GM23248 (cell line): ENCODE data around the gene LDLRAD3. TPM values are rescaled to one million over a fixed set of nuclear protein-coding genes. Genes with fewer than 3 reads are reported as not detected.

Source experiments
- DNase-seq: peaks from one replicate; pipeline ENCODE4 v3.0.0-alpha.2; 2015
- H2AFZ ChIP-seq: fragments of 200-600 bp; sonication (generic); 2 replicates; pipeline ENCODE4 v1.6.1; 2016; ENCODE audit warnings: antibody characterized with exemption
- H3F3A ChIP-seq: fragments of 200-600 bp; sonication (generic); 2 replicates; pipeline ENCODE4 v1.6.1; 2016; ENCODE audit warnings: mild to moderate bottlenecking, antibody characterized with exemption, mixed run types; ENCODE audit not compliant: insufficient read depth
- H3K27ac ChIP-seq: fragments of 200-600 bp; sonication (generic); 2 replicates; pipeline ENCODE4 v1.5.1; 2016; ENCODE audit warnings: mild to moderate bottlenecking
- H3K27me3 ChIP-seq: fragments of 200-600 bp; sonication (generic); replicated peaks from 2 replicates; pipeline ENCODE4 v1.6.1; 2016; ENCODE audit warnings: mild to moderate bottlenecking; ENCODE audit not compliant: insufficient read depth
- H3K36me3 ChIP-seq: fragments of 200-600 bp; sonication (generic); 2 replicates; pipeline ENCODE4 v1.6.1; 2016; ENCODE audit warnings: low read depth, mild to moderate bottlenecking
- H3K4me1 ChIP-seq: fragments of 200-600 bp; sonication (generic); 2 replicates; pipeline ENCODE4 v1.6.1; 2016; ENCODE audit warnings: mild to moderate bottlenecking; ENCODE audit not compliant: insufficient read depth
- H3K4me2 ChIP-seq: fragments of 200-600 bp; sonication (generic); one replicate; pipeline ENCODE4 v1.6.1; 2016; ENCODE audit warnings: mild to moderate bottlenecking; ENCODE audit not compliant: unreplicated experiment
- H3K4me3 ChIP-seq: fragments of 200-600 bp; sonication (generic); 2 replicates; pipeline ENCODE4 v1.5.1; 2016; ENCODE audit warnings: mild to moderate bottlenecking
- H3K79me2 ChIP-seq: fragments of 200-600 bp; sonication (generic); 2 replicates; pipeline ENCODE4 v1.6.1; 2016; ENCODE audit warnings: mild to moderate bottlenecking; ENCODE audit not compliant: insufficient read depth
- H3K9ac ChIP-seq: fragments of 200-600 bp; sonication (generic); 2 replicates; pipeline ENCODE4 v1.6.1; 2016; ENCODE audit warnings: mild to moderate bottlenecking
- H3K9me2 ChIP-seq: fragments of 200-600 bp; sonication (generic); 2 replicates; pipeline ENCODE4 v1.6.1; 2016; ENCODE audit warnings: mixed run types, mild to moderate bottlenecking, moderate library complexity; ENCODE audit not compliant: insufficient read depth
- H3K9me3 ChIP-seq: fragments of 200-600 bp; sonication (generic); one replicate; pipeline ENCODE4 v1.6.1; 2017; ENCODE audit warnings: low read depth
- H4K20me1 ChIP-seq: fragments of 200-600 bp; sonication (generic); 2 replicates; pipeline ENCODE4 v1.6.0; 2016; ENCODE audit not compliant: insufficient read depth
- EZH2 ChIP-seq: fragments of 200-600 bp; sonication (generic); IDR thresholded peaks from 2 replicates; pipeline ENCODE4 v1.6.1; 2018; ENCODE audit warnings: antibody characterized with exemption, mild to moderate bottlenecking; ENCODE audit not compliant: insufficient read depth, poor library complexity, severe bottlenecking
- EZH2phosphoT487 ChIP-seq: fragments of 200-600 bp; sonication (generic); IDR thresholded peaks from 2 replicates; pipeline ENCODE4 v1.6.1; 2018; ENCODE audit warnings: antibody characterized with exemption, moderate library complexity, mild to moderate bottlenecking, low read depth; ENCODE audit not compliant: insufficient read depth
- WGBS, 2 experiments: methylation state at CpG; one replicate each; pipeline ENCODE4 v1.1.6; 2015 to 2017; ENCODE audit warnings: low lambda C conversion rate in 2 of 2, low coverage in 1 of 2; ENCODE audit errors: missing lambda C conversion rate in 2 of 2; 5-methylcytosine and 5-hydroxymethylcytosine counted together
- in situ Hi-C: fragments of 300-500 bp; cut with MboI; formaldehyde crosslinking; loops from 2 replicates; pipeline ENCODE4 v1.15.0; 2020
- polyA plus RNA-seq: library from polyadenylated mRNA; unstranded; fragments of >200 nt; fragmentation: Nextera tagmentation; extraction: Ambion mirVana; gene quantifications from 2 replicates; pipeline ENCODE4 v1.2.1, GENCODE V29; 2016
- total RNA-seq: library from RNA; depleted of rRNA; stranded (reverse); fragments of >200 nt; shearing (Covaris generic); gene quantifications from 2 replicates; pipeline ENCODE4 v1.2.3, GENCODE V29; 2014

The LDLRAD3 gene
- total and polyA plus RNA-seq, 2 experiments from 2014 or later = 6.2 to 6.6 TPM

DNA sequence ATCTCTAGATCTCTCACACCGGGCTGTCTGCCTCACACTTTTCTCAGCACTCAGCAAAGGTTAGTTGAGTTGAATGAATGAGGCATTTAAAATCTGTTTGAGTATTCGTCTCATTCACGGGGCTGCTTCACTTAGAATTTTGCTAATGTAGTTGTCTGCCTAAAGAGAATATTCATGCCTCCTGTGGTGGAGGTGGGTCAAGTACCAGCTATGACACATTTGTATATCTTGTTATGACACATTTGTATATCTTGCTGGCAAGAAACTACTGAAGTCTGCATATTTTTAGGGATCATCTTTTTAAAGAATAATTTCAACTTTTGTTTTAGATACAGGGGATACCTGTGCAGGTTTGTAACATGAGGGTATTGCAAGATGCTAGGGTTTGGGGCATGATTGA lies 43.1 kb downstream of the LDLRAD3 start:
- no peaks in the 10 kb centered on the region for H3K27me3 ChIP-seq
- 78 to 81% methylated on average over 3 of the region's 3 CpGs for WGBS, 2 experiments
- H3K9me2 ChIP-seq = no peaks in the 10 kb centered on the region
- no peaks in the 10 kb centered on the region for H3K36me3 ChIP-seq
- no peak overlapping the region for H2AFZ ChIP-seq
- DNase-seq = no peak
- no peaks in the 10 kb centered on the region for H3F3A ChIP-seq
- no peak overlapping the region for H3K4me3 ChIP-seq
- H3K27ac ChIP-seq = no peak overlapping the region
- TF ChIP-seq EZH2 (no peak), EZH2phosphoT487 (no peak)
- no peaks in the 10 kb centered on the region for H3K4me1 ChIP-seq
- no peak overlapping the region for H3K4me2 ChIP-seq
- H3K9ac ChIP-seq = no peak overlapping the region
- in situ Hi-C loops = no loop called here
- H3K9me3 ChIP-seq = no peaks in the 10 kb centered on the region
- H4K20me1 ChIP-seq = no peaks in the 10 kb centered on the region
- 0 out of 2 replicates have a peak, but pooled peaks cover 6% of the 10 kb centered on the region for H3K79me2 ChIP-seq

DNA sequence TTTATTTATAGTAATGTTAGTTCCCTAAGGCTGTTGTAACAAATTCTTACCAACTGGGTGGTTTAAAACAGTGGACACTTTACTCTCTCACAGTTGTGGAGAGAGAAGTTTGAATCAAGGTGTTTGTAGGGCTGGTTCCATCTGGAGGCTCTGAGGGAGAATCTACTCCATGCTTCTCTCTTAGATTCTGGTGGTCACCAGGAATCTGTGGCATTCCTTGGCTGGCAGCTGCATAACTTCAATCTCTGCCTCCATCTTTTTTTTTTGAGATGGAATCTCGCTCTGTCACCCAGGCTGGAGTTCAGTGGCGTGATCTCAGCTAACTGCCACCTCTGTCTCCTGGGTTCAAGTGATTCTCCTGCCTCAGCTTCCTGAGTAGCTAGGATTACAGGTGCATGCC lies 46.3 kb downstream of the LDLRAD3 start:
- 0 out of 2 replicates have a peak, but pooled peaks cover 6% of the 10 kb centered on the region for H3K79me2 ChIP-seq

DNA sequence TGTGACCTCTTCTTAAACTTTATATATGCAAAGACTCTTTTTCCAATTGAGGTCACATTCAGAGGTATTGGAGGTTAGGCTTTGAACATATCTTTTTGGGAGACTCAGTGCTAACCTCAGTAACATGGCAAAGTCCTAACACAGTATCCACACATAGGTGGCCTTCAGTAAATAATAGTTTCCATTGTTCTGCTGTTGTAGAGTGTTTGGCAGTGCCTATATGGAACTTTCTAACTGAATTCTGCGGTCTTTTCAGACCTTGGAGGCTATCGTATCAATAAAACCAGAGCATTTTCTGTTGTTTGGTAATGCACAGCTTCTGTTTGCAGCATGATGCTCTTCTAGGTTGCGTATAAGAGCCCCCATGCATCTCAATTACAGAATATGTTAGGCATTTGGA lies 47.0 kb downstream of the LDLRAD3 start:
- Histone ChIP-seq H3K27me3 (no peaks in the 10 kb centered on the region), H3K9ac (no peak overlapping the region), H4K20me1 (no peaks in the 10 kb centered on the region), H3F3A (no peaks in the 10 kb centered on the region), H2AFZ (no peak overlapping the region), H3K4me3 (no peak overlapping the region), H3K36me3 (no peaks in the 10 kb centered on the region), H3K9me3 (no peaks in the 10 kb centered on the region), H3K4me2 (no peak overlapping the region), H3K27ac (no peak overlapping the region), H3K4me1 (no peaks in the 10 kb centered on the region), H3K9me2 (no peaks in the 10 kb centered on the region), H3K79me2 (0 out of 2 replicates have a peak, but pooled peaks cover 6% of the 10 kb centered on the region)
- TF ChIP-seq EZH2phosphoT487 = no peak
- no peak for TF ChIP-seq EZH2
- in situ Hi-C loops = no loop called here
- WGBS, 2 experiments = 96% methylated on average over 3 of the region's 3 CpGs
- DNase-seq = no peak

More for the DNA sequence above, 46.3 kb downstream of the LDLRAD3 start:
- H3K9me3 ChIP-seq = no peaks in the 10 kb centered on the region
- no peaks in the 10 kb centered on the region for H3F3A ChIP-seq
- no peak overlapping the region for H3K27ac ChIP-seq
- TF ChIP-seq EZH2phosphoT487 (no peak), EZH2 (no peak)
- no peak overlapping the region for H3K4me3 ChIP-seq
- H3K4me2 ChIP-seq = no peak overlapping the region
- no peak overlapping the region for H2AFZ ChIP-seq
- H4K20me1 ChIP-seq = no peaks in the 10 kb centered on the region
- no peak for DNase-seq
- H3K27me3 ChIP-seq = no peaks in the 10 kb centered on the region
- H3K9me2 ChIP-seq = no peaks in the 10 kb centered on the region
- no peaks in the 10 kb centered on the region for H3K36me3 ChIP-seq
- no peak overlapping the region for H3K9ac ChIP-seq
- 95 to 96% methylated on average over 2 of the region's 2 CpGs for whole genome bisulfite sequencing, 2 experiments
- in situ Hi-C loops = no loop called here
- H3K4me1 ChIP-seq = no peaks in the 10 kb centered on the region

GRCh38 chr11:35992548-35992947 lies 48.7 kb downstream of the LDLRAD3 start:
- H3F3A ChIP-seq = no peaks in the 10 kb centered on the region
- H3K4me2 ChIP-seq = no peak overlapping the region
- H3K27ac ChIP-seq = no peak overlapping the region
- H2AFZ ChIP-seq = no peak overlapping the region
- DNase-seq = no peak
- H3K9ac ChIP-seq = no peak overlapping the region
- no peaks in the 10 kb centered on the region for H3K4me1 ChIP-seq
- H4K20me1 ChIP-seq = no peaks in the 10 kb centered on the region
- 0 out of 2 replicates have a peak, but pooled peaks cover 6% of the 10 kb centered on the region for H3K79me2 ChIP-seq
- no peaks in the 10 kb centered on the region for H3K9me2 ChIP-seq
- no peak overlapping the region for H3K4me3 ChIP-seq
- in situ Hi-C loops = no loop called here
- no peak for TF ChIP-seq EZH2
- TF ChIP-seq EZH2phosphoT487 = no peak
- no peaks in the 10 kb centered on the region for H3K36me3 ChIP-seq
- H3K27me3 ChIP-seq = no peaks in the 10 kb centered on the region
- H3K9me3 ChIP-seq = no peaks in the 10 kb centered on the region

GRCh38 chr11:35994421-35994820 lies 50.6 kb downstream of the LDLRAD3 start:
- WGBS, 2 experiments = 96 to 98% methylated on average over 2 of the region's 2 CpGs
- Histone ChIP-seq H2AFZ (no peak overlapping the region), H3F3A (no peaks in the 10 kb centered on the region), H3K9ac (no peak overlapping the region), H3K4me2 (no peak overlapping the region), H3K36me3 (no peaks in the 10 kb centered on the region), H4K20me1 (no peaks in the 10 kb centered on the region), H3K27ac (no peak overlapping the region), H3K4me1 (no peaks in the 10 kb centered on the region), H3K4me3 (no peak overlapping the region), H3K9me2 (no peaks in the 10 kb centered on the region), H3K79me2 (no peaks in the 10 kb centered on the region), H3K9me3 (no peaks in the 10 kb centered on the region), H3K27me3 (no peaks in the 10 kb centered on the region)
- in situ Hi-C loops = no loop called here
- TF ChIP-seq EZH2 = no peak
- no peak for TF ChIP-seq EZH2phosphoT487
- no peak for DNase-seq
